Suppressor macrophage treated with lipopolysaccharide for 1 hour (primary cell): ENCODE results near the gene LTA4H.
A peak's percentile ranks its signal among the peaks of the same experiment; 100 is the strongest.
"Not testable (repeated sequence)": the region's sequence is repeated elsewhere in the genome, so short reads cannot be mapped to it uniquely, and the experiment has no call there.

Experiments used
- DNase-seq, 3 donors: peaks; one replicate each; pipeline ENCODE4 v3.0.0-alpha.2; 2020 to 2022

Gene LTA4H

GRCh38 chr12:95988506-95989275 lies 46.7 kb downstream of the LTA4H start:
- no peak for DNase-seq

GRCh38 chr12:95986635-95987570 lies 48.5 kb downstream of the LTA4H start:
- DNase-seq, result no peak

GRCh38 chr12:95984682-95985081 lies 50.7 kb downstream of the LTA4H start:
- no peak for DNase-seq

- no peak for DNase-seq
Observed at GRCh38 chr12:95982602-95983001, 52.8 kb downstream of the LTA4H start.

GRCh38 chr12:95980437-95980836 lies 55.0 kb downstream of the LTA4H start:
- DNase-seq, result no peak

GRCh38 chr12:95978774-95979173 lies 56.6 kb downstream of the LTA4H start:
- DNase-seq, result no peak

- DNase-seq, result no peak
Observed at GRCh38 chr12:95978351-95978750, 57.0 kb downstream of the LTA4H start.

GRCh38 chr12:95977764-95978305 lies 57.6 kb downstream of the LTA4H start:
- no peak for DNase-seq

GRCh38 chr12:95976416-95976832 lies 59.0 kb downstream of the LTA4H start:
- DNase-seq, result no peak

- DNase-seq, result no peak
Observed at GRCh38 chr12:95975491-95975890, 59.9 kb downstream of the LTA4H start.

GRCh38 chr12:95974358-95974757 lies 61.0 kb downstream of the LTA4H start:
- no peak for DNase-seq

GRCh38 chr12:95972832-95973456 lies 62.4 kb downstream of the LTA4H start:
- no peak for DNase-seq

GRCh38 chr12:95970905-95971304 lies 64.5 kb downstream of the LTA4H start:
- DNase-seq, result no peak

GRCh38 chr12:95969116-95969515 lies 66.3 kb downstream of the LTA4H start:
- not testable (repeated sequence) for DNase-seq

GRCh38 chr12:95967301-95967700 lies 68.1 kb downstream of the LTA4H start:
- no peak for DNase-seq

- no peak for DNase-seq
Observed at GRCh38 chr12:95966287-95966870, 69.0 kb downstream of the LTA4H start.

- DNase-seq, result peak in 2 of 3 donors; percentile 5 to 22
Observed at GRCh38 chr12:95963096-95963495, 72.3 kb downstream of the LTA4H start.

GRCh38 chr12:95962222-95962621 lies 73.2 kb downstream of the LTA4H start:
- no peak for DNase-seq

GRCh38 chr12:95960241-95960640 lies 75.1 kb downstream of the LTA4H start:
- peak in 1 of 3 donors; percentile 16 for DNase-seq

- peak; percentile 28 to 39 (median 30) for DNase-seq
Observed at GRCh38 chr12:95959107-95959506, 76.3 kb downstream of the LTA4H start.

GRCh38 chr12:95956557-95957145 lies 78.7 kb downstream of the LTA4H start:
- no peak for DNase-seq

- DNase-seq, result no peak
Observed at GRCh38 chr12:95955549-95956159, 79.7 kb downstream of the LTA4H start.
